GM10266 (cell line): ENCODE data around the gene USP48.

ENCODE experiments used
- DNase-seq: peaks from one replicate; pipeline ENCODE4 v3.0.0; 2012; ENCODE audit errors: extremely low spot score
- TF ChIP-seq, protein P1 (sequence below): IDR thresholded peaks from 2 replicates; pipeline ENCODE4 v1.5.1; 2012; ENCODE audit warnings: mild to moderate bottlenecking, low read depth; ENCODE audit not compliant: control insufficient read depth, insufficient read depth; ENCODE audit errors: missing control alignments

The USP48 gene

DNA sequence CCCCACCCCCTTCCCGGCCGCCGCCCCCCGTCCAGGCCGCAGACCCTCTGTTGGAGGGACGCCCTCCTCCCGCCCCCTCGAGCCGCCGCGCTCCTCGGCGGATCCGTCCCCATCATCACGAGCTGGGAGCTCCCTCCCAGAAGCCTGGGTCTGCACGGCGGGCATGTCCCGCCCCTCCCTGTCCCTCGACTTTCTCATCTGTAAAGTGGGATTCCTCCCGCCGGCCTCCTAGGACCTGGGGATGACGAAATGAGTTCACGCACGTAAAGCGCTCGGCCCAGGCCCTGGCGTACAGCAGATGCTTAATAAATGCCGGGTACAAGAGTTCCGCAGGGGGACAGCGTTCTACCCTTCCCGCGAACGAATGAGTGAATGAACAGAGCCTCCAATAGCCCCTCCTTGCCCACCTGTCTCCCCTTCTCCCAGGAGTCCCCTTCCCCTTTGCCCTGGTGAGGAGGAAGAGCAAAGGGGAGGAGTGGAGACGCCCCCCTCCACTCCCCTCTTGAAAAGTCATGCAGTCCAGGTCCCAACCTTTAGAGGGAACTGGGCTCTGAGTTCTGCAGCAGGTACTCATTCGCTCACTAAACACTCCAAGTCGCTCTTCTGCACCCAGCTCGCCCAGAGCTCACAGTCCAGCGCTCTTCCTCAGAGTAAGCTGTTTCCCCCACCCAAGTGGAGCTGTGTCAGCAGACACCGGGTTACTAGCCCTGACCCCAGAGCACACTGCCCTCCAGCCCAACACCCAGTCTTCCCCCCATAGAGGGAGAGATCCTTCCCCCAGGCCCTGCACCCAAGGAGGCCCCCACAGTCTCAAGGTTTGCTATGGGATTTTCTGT is 130.6 kb downstream of the USP48 start:
- TF ChIP-seq, protein P1, sequence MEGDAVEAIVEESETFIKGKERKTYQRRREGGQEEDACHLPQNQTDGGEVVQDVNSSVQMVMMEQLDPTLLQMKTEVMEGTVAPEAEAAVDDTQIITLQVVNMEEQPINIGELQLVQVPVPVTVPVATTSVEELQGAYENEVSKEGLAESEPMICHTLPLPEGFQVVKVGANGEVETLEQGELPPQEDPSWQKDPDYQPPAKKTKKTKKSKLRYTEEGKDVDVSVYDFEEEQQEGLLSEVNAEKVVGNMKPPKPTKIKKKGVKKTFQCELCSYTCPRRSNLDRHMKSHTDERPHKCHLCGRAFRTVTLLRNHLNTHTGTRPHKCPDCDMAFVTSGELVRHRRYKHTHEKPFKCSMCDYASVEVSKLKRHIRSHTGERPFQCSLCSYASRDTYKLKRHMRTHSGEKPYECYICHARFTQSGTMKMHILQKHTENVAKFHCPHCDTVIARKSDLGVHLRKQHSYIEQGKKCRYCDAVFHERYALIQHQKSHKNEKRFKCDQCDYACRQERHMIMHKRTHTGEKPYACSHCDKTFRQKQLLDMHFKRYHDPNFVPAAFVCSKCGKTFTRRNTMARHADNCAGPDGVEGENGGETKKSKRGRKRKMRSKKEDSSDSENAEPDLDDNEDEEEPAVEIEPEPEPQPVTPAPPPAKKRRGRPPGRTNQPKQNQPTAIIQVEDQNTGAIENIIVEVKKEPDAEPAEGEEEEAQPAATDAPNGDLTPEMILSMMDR = no peak
- DNase-seq = no peak

- TF ChIP-seq, protein P1 = no peak
- peak; percentile 80 for DNase-seq
Observed at GRCh38 chr1:21651214-21652042, 131.5 kb downstream of the USP48 start.

DNA sequence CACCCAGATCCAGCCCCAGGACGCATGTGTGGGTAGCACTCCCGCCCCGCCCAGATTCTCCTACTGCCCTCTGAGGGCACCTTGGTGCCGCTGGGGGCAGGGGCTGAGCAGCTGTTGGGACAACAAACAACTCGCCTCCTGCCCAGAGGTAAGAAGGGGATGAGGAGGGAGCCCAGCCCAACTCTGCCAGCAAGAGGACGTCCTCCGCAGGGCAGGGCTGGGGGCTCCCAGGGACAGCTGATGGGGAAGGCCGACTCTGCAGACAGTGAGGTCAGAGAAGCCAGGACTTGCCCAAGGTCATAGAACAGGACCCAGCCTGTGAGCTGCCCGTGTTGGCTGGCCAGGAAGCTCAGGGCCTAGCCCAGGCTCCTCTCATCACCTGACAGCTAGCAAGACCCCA is 132.5 kb downstream of the USP48 start:
- TF ChIP-seq, protein P1 = no peak
- no peak for DNase-seq

GRCh38 chr1:21649315-21649714 is 133.6 kb downstream of the USP48 start:
- TF ChIP-seq, protein P1 = no peak
- DNase-seq = no peak

- TF ChIP-seq, protein P1 = no peak
- no peak for DNase-seq
Observed at GRCh38 chr1:21648791-21649190, 134.2 kb downstream of the USP48 start.

GRCh38 chr1:21648352-21648730 is 134.6 kb downstream of the USP48 start:
- TF ChIP-seq, protein P1 = no peak
- no peak for DNase-seq
